IPS-18c (cell line): ENCODE results near the gene INCENP.

ENCODE experiments used
- H3K4me3 ChIP-seq: 2 replicates; pipeline ENCODE4 v1.7.0; 2013; ENCODE audit warnings: low read depth, mild to moderate bottlenecking, low read length, moderate library complexity; ENCODE audit not compliant: insufficient read depth
- H3K9me3 ChIP-seq: one replicate; pipeline ENCODE4 v1.6.1; 2013; ENCODE audit warnings: mild to moderate bottlenecking, low read length, moderate library complexity; ENCODE audit not compliant: control insufficient read depth, insufficient read depth

The INCENP gene

DNA sequence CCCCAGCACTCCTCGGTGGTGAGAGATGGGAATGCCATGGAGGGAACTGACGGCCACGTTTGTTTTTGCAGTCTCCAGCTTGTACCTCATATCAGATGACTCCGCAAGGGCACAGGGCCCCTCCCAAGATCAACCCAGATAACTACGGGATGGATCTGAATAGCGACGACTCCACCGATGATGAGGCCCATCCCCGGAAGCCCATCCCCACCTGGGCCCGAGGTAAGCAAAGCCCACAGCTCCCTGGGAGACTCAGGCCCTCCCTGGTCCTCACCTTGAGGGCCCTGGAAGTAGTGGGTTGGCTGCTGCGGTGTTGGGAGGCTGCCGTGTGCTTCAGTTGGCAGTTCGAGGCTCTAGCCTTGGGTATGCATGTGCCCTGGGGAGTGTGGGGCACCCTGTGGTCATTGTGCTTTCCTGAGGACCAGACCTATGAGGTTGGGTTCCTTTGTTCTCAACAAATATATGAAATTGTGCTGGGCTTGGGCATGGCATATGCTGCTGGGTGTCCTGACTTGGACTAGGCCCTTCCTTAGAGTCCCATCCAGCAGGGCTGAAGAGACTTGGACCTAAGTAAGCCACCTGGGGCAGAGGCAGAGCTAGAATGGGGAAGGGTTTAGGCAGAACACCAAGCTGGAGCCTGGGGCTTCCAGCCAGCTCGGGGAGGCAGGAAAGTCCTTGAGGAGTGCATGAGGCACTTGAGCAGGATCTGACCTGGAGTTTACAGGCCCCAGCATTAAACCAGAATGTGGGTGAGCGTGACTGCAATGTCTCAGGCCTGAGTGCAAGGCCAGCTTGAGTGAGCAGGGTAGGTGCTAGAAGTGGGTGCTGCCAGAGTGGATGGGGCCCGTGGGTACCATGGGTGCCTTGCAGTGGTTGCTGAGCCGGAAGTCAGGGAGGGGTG lies 26.4 kb downstream of the INCENP start:
- Histone ChIP-seq H3K4me3 (no peak overlapping the region), H3K9me3 (no peaks in the 10 kb centered on the region)

DNA sequence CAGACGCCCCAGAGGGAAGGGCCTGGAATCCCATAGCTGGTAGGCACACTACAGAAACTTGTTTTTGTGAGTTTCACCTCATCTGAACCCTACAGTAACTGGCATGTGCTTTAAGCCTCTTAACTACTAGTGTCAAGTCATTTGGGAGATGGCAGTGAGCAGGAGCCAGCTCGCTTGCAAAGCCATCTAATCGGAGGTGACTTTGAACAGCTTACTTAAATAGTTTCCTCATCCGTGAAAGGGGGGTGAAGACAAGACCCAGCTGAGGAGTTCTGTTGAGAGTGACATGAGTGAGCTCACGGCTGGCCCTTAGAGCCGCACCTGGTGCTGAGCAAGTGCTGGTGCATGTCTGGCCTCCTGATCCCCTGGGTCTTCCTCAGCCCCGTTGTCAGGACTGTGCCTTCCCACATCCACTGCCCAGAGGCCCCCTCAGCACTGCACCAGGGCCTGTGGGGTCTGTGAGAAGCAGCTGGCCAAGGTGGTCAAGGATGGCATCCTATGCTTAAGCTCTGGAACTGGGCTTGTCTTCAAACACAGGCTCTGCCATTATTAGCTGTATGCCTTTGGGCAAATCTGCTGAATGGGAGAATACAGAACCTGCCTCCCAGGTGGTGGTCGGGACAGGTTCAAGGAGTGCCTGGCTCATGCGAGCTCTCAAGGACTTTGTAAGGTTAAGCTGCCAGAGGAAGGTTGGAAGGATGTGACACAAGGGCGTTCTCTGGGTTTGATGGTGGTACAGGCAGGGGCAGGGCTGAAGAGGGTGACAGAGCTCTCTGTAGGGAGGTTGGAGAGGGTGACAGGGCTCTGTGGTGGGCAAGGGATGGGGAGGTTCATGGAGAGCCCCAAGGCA lies 27.3 kb downstream of the INCENP start:
- H3K4me3 ChIP-seq: no peak overlapping the region
- H3K9me3 ChIP-seq: no peaks in the 10 kb centered on the region

DNA sequence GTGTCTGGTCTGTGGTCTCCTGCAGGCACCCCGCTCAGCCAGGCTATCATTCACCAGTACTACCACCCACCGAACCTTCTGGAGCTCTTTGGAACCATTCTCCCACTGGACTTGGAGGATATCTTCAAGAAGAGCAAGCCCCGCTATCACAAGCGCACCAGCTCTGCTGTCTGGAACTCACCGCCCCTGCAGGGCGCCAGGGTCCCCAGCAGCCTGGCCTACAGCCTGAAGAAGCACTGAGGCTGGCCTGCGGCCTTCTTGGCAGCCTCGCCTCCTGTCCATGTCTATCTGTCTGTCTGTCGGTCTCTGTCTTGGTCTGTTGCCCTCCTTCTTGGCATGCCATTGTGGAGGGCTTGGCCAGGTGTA lies 27.9 kb downstream of the INCENP start:
- no peak overlapping the region for H3K4me3 ChIP-seq
- no peaks in the 10 kb centered on the region for H3K9me3 ChIP-seq

DNA sequence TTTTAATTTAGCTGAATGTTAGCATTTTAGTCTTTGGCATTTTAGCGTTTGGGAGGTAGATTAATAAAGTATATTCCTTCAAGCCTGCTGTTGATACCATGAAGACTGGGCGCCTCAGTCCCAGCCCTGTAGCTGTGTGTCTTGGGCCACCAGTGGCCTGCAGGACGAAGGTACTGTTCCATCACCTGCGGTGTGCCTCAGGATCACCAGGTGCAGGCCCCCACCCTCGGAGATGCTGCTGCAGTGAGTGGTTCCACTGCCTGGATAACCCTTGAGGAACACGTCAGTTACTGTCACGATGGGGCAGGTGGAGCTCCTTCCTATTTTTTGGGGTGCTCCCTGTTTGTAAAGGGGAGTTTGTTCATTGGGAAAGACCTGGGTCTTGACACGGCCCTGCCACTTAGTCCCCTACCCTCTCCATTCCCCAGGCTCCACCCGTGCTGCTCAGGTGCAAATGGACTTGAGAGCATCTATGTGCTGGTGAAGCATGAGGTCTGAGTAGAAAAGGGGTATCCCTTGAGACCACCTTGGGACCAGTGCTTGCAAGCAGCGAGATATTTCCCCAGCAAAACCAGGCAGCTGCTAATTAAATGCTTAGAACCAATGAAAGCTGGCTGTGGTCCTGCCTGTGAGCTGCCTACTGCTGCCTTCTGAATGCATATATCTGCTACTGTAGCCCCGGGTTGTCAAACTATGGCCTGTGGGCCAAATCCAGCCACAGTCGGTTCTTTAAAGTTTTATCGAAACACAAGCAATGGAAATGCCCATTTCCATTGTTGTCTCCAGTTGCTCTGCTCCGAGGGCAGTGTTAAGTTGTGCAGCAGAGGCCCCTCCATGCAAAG lies 28.7 kb downstream of the INCENP start:
- no peak overlapping the region for H3K4me3 ChIP-seq
- H3K9me3 ChIP-seq: no peaks in the 10 kb centered on the region

DNA sequence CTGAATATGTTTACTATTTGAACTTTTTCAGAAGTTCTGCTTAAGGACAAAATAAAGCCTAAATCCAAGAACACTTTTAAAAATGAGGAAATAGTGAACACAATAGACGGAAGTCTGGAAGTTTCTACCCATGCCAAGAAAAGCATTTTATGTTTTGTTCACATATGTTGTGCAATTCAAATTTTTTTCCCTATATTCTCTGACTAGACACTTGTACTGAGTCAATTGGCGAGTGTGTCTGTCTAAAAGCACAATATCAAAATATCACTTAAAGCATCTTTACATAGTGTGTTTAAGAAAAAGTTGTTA lies 29.2 kb downstream of the INCENP start:
- Histone ChIP-seq H3K9me3 (no peaks in the 10 kb centered on the region), H3K4me3 (no peak overlapping the region)

DNA sequence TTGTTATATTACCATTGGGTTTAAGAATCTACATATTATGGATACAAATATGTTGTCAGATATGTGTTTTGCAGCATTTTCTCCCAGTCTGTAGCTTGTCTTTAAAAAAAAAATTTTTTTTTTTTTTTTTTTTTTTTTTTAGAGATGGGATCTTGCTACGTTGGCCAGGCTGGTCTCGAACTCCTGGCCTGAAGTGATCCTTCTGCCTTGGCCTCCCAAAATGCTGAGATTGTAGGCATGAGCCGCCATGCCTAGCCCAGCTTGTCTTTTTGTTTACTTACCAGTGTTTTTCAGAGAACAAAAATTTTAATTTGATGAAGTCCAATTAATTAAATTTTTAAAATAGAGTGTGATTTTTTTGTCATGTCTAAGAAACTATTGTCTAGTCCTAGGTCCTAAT lies 29.8 kb downstream of the INCENP start:
- Histone ChIP-seq H3K9me3 (no peaks in the 10 kb centered on the region), H3K4me3 (no peak overlapping the region)

DNA sequence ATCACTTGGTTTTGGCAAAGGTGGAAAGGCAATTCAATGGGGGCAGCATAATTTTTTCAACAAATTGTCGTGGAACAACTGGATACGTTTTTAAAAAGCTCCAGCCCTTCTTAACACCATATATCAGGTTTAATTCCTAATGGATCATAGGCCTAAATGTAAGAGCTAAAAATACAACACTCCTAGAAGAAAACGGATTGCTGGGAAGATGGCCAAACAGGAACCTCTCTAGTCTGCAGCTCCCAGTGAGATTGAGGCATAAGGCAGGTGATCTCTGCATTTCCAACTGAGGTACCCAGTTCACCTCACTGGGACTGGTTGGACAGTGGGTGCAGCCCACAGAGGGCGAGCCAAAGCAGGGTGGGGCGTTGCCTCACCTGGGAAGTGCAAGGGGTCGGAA lies 33.8 kb downstream of the INCENP start:
- Histone ChIP-seq H3K9me3 (peaks cover 2% of the 10 kb centered on the region), H3K4me3 (no peak overlapping the region)

DNA sequence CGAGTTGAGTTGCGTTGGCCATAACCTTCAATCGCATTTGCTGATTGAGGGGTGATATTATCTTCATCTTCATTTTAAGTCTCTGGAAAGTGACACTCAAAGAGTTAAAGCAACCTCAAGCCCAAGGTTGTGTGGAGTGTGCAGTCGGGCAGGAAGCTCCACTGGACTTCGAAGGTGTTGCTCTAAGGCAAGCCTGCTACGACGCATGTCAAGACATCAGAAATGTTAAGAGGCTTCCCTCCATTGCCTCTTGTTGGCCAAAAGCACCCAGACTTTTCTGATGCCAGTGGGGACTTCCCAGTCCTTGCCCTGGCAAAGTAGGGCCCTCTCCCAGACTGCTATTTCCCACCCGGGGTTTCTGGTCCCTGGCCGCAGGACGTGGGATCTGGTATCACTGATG lies 42.6 kb downstream of the INCENP start:
- no peaks in the 10 kb centered on the region for H3K9me3 ChIP-seq
- H3K4me3 ChIP-seq: no peak overlapping the region

DNA sequence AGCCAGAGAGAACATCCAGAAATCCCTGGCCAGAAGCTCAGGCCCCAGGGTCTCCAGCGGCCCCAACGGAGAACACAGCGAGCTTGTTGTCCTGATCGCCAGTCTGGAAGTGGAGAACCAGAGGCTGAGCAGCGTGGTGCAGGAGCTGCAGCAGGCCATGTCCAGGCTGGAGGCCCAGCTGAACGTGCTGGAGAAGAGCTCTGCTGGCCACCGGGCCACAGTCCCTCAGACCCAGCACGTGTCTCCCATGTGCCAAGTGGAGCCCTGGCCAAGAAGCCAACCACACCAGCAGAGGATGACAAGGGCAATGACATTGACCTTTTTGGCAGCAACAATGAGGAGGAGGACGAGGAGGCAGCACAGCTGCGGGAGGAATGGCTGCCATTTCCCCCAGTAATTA lies 45.6 kb downstream of the INCENP start:
- no peak overlapping the region for H3K4me3 ChIP-seq
- H3K9me3 ChIP-seq: no peaks in the 10 kb centered on the region

DNA sequence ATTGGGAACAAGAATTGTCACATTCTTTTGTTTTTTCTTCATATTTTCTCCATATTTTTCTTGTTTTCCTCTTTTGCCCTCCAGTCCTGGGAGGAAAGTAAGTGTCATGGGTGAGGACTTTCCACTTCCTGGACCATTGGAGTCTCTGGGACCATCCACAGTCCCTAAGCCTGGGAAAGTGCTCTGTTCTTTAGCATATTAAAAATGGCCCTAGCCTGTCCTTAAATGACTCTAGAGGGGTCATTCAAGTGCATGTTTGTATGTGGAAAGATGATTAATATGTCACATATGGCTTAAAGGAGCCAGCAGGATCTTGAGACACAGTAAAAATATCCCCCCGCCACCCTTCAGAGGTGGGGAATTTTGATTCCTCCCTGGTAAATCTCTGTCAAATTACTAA lies 46.1 kb downstream of the INCENP start:
- Histone ChIP-seq H3K4me3 (no peak overlapping the region), H3K9me3 (no peaks in the 10 kb centered on the region)

DNA sequence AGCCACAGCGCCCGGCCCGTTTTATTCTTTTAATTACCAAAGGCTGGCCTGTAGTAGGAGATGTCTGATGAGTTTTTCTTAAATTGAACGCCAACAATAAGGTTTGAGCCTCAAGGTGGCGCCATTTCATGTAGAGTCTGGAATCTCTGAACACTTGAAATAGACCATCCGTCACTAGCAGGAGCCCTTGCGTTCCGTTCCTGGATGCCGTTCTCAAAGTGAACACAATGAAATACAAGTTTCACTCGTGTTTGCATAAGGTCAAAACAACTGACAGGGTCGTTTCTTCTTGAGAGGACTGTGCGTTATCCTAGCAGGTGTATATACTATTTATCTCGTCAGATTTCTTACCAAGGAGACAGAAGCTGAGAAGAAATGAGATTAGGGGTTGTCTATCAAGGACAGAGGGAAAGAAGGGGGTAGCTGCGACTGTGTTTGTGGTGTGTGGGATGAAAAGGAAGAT lies 47.5 kb downstream of the INCENP start:
- Histone ChIP-seq H3K9me3 (no peaks in the 10 kb centered on the region), H3K4me3 (no peak overlapping the region)

DNA sequence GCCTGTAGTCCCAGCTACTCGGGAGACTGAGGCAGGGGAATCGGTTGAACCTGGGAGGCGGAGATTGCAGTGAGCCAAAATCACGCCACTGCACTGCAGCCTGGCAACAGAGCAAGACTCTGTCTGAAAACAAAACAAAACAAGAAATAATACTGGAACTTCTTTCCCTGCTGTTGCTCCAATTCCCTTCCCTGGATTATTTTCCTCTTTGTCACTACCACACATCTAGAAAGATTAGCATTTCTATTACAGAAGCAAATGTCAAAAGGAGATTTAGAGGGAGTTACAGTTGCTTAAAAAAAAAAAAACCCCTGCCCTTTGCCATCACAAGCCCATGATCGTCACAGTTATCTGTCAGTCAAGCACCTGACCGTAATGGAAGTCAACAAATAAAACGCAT lies 48.5 kb downstream of the INCENP start:
- Histone ChIP-seq H3K9me3 (no peaks in the 10 kb centered on the region), H3K4me3 (no peak overlapping the region)

DNA sequence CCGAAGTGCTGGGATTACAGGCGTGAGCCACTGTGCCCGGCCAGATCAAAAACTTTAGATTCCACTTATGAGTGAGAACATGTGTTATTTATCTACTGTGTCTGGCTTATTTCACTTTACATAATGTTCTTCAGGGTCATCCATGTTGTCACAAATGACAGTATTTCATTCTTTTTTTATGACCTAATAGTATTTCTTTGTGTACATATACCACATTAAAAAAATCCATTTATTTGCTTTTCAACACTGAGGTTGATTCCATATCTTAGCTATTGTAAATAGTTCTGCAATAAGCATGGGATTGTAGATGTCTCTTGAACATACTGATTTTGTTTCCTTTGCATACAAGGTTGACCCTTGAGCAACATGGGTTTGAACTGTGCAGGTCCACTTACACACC lies 53.0 kb downstream of the INCENP start:
- Histone ChIP-seq H3K9me3 (no peaks in the 10 kb centered on the region), H3K4me3 (no peak overlapping the region)

DNA sequence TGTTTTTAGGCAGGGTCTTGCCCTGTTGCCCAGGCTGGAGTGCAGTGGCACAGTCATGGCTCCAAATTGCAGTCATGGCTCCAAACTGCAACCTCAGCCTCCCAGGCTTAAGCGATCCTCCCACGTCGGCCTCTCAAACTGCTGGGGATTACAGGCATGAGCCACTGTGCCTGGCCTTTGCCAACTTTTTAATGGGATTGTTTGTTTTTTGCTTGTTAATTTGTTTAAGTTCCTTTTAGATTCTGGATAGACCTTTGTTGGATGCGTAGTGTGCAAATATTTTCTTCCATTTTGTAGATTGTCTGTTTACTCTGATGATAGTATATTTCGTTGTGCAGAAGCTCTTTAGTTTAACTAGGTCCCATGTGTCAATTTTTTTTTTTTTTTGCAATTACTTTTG lies 56.2 kb downstream of the INCENP start:
- Histone ChIP-seq H3K4me3 (no peak overlapping the region), H3K9me3 (no peaks in the 10 kb centered on the region)

DNA sequence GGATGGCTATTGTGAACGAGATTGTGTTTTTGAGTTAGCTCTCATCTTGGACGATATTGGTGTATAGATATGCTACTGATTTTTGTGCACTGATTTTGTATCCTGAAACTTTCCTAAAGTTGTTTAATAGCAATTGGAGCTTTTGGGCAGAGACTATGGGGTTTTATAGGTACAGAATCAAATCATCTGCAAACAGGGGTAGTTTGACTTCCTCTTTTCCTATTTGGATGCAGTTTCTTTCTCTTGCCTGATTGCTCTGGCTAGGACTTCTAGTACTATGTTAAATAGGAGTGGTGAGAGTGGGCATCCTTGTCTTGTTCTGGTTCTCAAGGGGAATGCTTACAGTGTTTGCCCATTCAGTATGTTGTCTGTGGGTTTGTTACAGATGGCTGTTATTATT lies 57.3 kb downstream of the INCENP start:
- H3K4me3 ChIP-seq: no peak overlapping the region

DNA sequence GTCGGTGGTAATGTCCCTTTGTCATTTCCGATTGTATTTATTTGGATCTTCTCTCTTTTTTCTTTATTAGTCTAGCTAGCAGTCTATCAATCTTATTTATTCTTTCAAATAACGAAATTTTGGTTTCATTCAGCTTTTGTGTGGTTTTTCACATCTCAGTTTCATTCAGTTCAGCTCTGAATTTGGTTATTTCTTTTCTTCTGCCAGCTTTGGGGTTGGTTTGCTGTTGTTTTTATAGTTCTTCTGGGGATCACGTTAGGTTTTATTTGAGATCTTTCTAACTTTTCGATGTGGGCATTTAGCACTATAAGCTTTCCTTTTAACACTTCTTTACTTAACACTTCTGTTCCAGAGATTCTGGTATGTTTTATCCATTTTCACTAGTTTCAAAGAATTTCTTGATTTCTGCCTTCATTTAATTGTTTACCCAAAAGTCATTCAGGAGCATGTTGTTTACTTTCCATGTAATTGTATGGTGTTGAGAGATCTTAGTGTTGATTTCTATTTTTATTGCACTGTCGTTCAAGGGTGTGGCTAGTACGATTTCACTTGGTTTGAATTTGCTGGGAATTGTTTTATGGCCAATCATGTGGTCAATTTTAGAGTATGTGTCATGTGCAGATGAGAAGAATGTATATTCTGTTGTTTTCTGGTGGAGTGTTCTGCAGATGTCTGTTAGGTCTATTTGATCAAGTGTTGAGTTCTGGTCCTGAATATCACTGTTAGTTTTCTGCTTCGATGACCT lies 58.5 kb downstream of the INCENP start:
- no peak overlapping the region for H3K4me3 ChIP-seq
- no peaks in the 10 kb centered on the region for H3K9me3 ChIP-seq

More for the DNA sequence above, 57.3 kb downstream of the INCENP start:
- no peaks in the 10 kb centered on the region for H3K9me3 ChIP-seq

DNA sequence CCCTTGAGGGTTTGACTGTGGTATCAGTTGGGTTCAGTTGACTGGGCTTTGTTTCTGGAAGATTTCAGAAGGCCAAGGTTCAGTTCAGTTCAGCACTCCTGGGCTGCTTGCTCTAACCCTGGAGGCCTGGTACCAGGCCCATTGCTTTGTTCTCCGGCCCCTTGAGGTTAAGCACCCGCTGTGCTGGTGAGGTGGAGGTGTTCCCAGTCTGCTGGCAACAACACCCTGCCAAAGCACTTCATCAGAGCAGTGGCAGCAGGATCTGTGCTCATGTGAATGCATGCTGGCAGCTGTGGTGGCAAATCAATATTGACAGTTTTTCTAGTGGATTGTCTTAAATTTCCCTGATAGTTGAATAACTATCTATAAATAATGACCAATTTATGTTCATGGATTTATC lies 62.4 kb downstream of the INCENP start:
- no peak overlapping the region for H3K4me3 ChIP-seq

More for the DNA sequence above, 62.4 kb downstream of the INCENP start:
- no peaks in the 10 kb centered on the region for H3K9me3 ChIP-seq
